ENCODE results near the gene HIVEP2. TPM values are rescaled to one million over a fixed set of nuclear protein-coding genes. Genes with fewer than 3 reads are reported as not detected.

Gene HIVEP2
- total and polyA plus RNA-seq, 7 experiments from 2014 or later = 12.2 to 92.1 (median 51.5) TPM

- peaks cover 55 to 62% of the 10 kb centered on the region in 2 donors for H3K4me1 ChIP-seq (ENCODE audit: control insufficient read depth in 2 of 2, insufficient read depth in 2 of 2, low read length in 2 of 2)
- H3K9me3 Mint-ChIP-seq = no peaks in the 10 kb centered on the region
- intact Hi-C loops (cut with micrococcal nuclease) = loop anchor here (1.0 to 10.0 kb wide), 6 partner anchors 55 to 1223 kb away; partner anchors contain the start of genes ADAT2 (in 1 of the 2) and PEX3 (in 1 of the 2)
- no peaks in the 10 kb centered on the region for H3K9me3 ChIP-seq (ENCODE audit: control insufficient read depth in 2 of 3, low read length in 3 of 3)
- ChIA-PET POLR2A (interaction anchor here (0.7 to 10.3 kb wide), 12 partner anchors 9 to 104 kb away, joined by 3 to 200 read pairs (median 12); partner anchors contain the start of gene HIVEP2), CTCF (no interaction called here)
- H3K27me3 Mint-ChIP-seq = no peaks in the 10 kb centered on the region
- peaks cover 0 to 6% (median 0%) of the 10 kb centered on the region in 5 donors for H3K36me3 Mint-ChIP-seq
- peak overlapping the region; percentile 66 for H3K4me3 ChIP-seq (ENCODE audit: low read length)
- peak overlapping the region; percentile 84 to 93 (median 87) for H3K4me3 Mint-ChIP-seq
- H3K27ac Mint-ChIP-seq = peak overlapping the region; percentile 91 to 100 (median 98)
- H3K27ac ChIP-seq (ENCODE audit: low read depth, low read length) = peak overlapping the region; percentile 84
- H3K27me3 ChIP-seq (ENCODE audit: control insufficient read depth in 2 of 2, insufficient read depth in 2 of 2, low read length in 2 of 2) = no peaks in the 10 kb centered on the region
- DNase-seq = no peak
- ATAC-seq = no peak
- peaks cover 49 to 97% (median 84%) of the 10 kb centered on the region in 7 donors for H3K4me1 Mint-ChIP-seq
- no peaks in the 10 kb centered on the region for H3K36me3 ChIP-seq (ENCODE audit: control insufficient read depth in 2 of 3, insufficient read depth in 3 of 3, low read length in 3 of 3)
These were observed 103.1 kb downstream of the HIVEP2 start for GRCh38 chr6:142841915-142842314.

- Histone ChIP-seq H3K36me3 (ENCODE audit: control insufficient read depth in 2 of 3, insufficient read depth in 3 of 3, low read length in 3 of 3) (no peaks in the 10 kb centered on the region), H3K27ac (ENCODE audit: low read depth, low read length) (no peak overlapping the region), H3K9me3 (ENCODE audit: control insufficient read depth in 2 of 3, low read length in 3 of 3) (no peaks in the 10 kb centered on the region), H3K4me3 (ENCODE audit: low read length) (peak overlapping the region; percentile 1), H3K4me1 (ENCODE audit: control insufficient read depth in 2 of 2, insufficient read depth in 2 of 2, low read length in 2 of 2) (peaks cover 40 to 53% of the 10 kb centered on the region in 2 donors), H3K27me3 (ENCODE audit: control insufficient read depth in 2 of 2, insufficient read depth in 2 of 2, low read length in 2 of 2) (no peaks in the 10 kb centered on the region)
- DNase-seq (no peak), ATAC-seq (no peak)
- Mint-ChIP-seq H3K4me1 (peaks cover 38 to 96% (median 86%) of the 10 kb centered on the region in 7 donors), H3K36me3 (peaks cover 3 to 14% (median 10%) of the 10 kb centered on the region in 5 donors), H3K9me3 (no peaks in the 10 kb centered on the region), H3K27ac (peak overlapping the region in 8 of 9 donors; percentile 33 to 91 (median 66)), H3K4me3 (peak overlapping the region in 9 of 10 donors; percentile 3 to 65 (median 35)), H3K27me3 (no peaks in the 10 kb centered on the region)
- intact Hi-C loops (cut with micrococcal nuclease) = loop anchor here (1.0 to 10.0 kb wide), 5 partner anchors 8 to 1225 kb away; partner anchors contain the start of genes ADAT2 (in 1 of the 2) and PEX3 (in 1 of the 2)
- POLR2A ChIA-PET = interaction anchor here (0.9 to 10.3 kb wide), 10 partner anchors 10 to 104 kb away, joined by 3 to 71 read pairs (median 4); no protein-coding TSS in a partner anchor
- CTCF ChIA-PET = interaction anchor here (0.5 to 1.3 kb wide), 4 partner anchors 9 to 1217 kb away, joined by 3 to 4 read pairs (median 3); no protein-coding TSS in a partner anchor
These were observed 105.3 kb downstream of the HIVEP2 start for GRCh38 chr6:142839686-142840040.

GRCh38 chr6:142838821-142839685 is 105.9 kb downstream of the HIVEP2 start:
- CTCF ChIA-PET = interaction anchor here (0.5 to 1.3 kb wide), 4 partner anchors 8 to 1217 kb away, joined by 3 to 4 read pairs (median 3); no protein-coding TSS in a partner anchor
- intact Hi-C loops (cut with micrococcal nuclease) = loop anchor here in 1 of 2 donors (1.0 kb wide), 1 partner anchor 8 kb away; no protein-coding TSS in a partner anchor

GRCh38 chr6:142835787-142836535 is 109.0 kb downstream of the HIVEP2 start:
- peaks cover 32 to 92% (median 83%) of the 10 kb centered on the region in 7 donors for H3K4me1 Mint-ChIP-seq
- no peak overlapping the region for H3K27ac ChIP-seq (ENCODE audit: low read depth, low read length)
- H3K27ac Mint-ChIP-seq = peak overlapping the region in 4 of 9 donors; percentile 50 to 66 (median 53)
- no peaks in the 10 kb centered on the region for H3K27me3 Mint-ChIP-seq
- no peaks in the 10 kb centered on the region for H3K36me3 ChIP-seq (ENCODE audit: control insufficient read depth in 2 of 3, insufficient read depth in 3 of 3, low read length in 3 of 3)
- H3K27me3 ChIP-seq (ENCODE audit: control insufficient read depth in 2 of 2, insufficient read depth in 2 of 2, low read length in 2 of 2) = no peaks in the 10 kb centered on the region
- H3K9me3 ChIP-seq (ENCODE audit: control insufficient read depth in 2 of 3, low read length in 3 of 3) = no peaks in the 10 kb centered on the region
- intact Hi-C loops (cut with micrococcal nuclease) = loop anchor here in 1 of 2 donors (1.0 kb wide), 1 partner anchor 9 kb away; no protein-coding TSS in a partner anchor
- no peak for ATAC-seq
- peak overlapping the region in 2 of 10 donors; percentile 4 to 23 for H3K4me3 Mint-ChIP-seq
- H3K36me3 Mint-ChIP-seq = peaks cover 3 to 32% (median 18%) of the 10 kb centered on the region in 5 donors
- no peak overlapping the region for H3K4me3 ChIP-seq (ENCODE audit: low read length)
- DNase-seq = no peak
- H3K9me3 Mint-ChIP-seq = no peaks in the 10 kb centered on the region
- CTCF ChIA-PET = interaction anchor here (1.1 kb wide), 1 partner anchor 9 kb away, joined by 5 read pairs; no protein-coding TSS in a partner anchor
- peaks cover 30 to 32% of the 10 kb centered on the region in 2 donors for H3K4me1 ChIP-seq (ENCODE audit: control insufficient read depth in 2 of 2, insufficient read depth in 2 of 2, low read length in 2 of 2)
- POLR2A ChIA-PET = interaction anchor here (0.9 to 2.6 kb wide), 7 partner anchors 10 to 116 kb away, joined by 3 to 22 read pairs (median 3); no protein-coding TSS in a partner anchor

More at GRCh38 chr6:142838821-142839685, 105.9 kb downstream of the HIVEP2 start:
- Histone ChIP-seq H3K36me3 (ENCODE audit: control insufficient read depth in 2 of 3, insufficient read depth in 3 of 3, low read length in 3 of 3) (no peaks in the 10 kb centered on the region), H3K27me3 (ENCODE audit: control insufficient read depth in 2 of 2, insufficient read depth in 2 of 2, low read length in 2 of 2) (no peaks in the 10 kb centered on the region), H3K4me3 (ENCODE audit: low read length) (peak overlapping the region; percentile 7), H3K4me1 (ENCODE audit: control insufficient read depth in 2 of 2, insufficient read depth in 2 of 2, low read length in 2 of 2) (peaks cover 40 to 47% of the 10 kb centered on the region in 2 donors), H3K9me3 (ENCODE audit: control insufficient read depth in 2 of 3, low read length in 3 of 3) (no peaks in the 10 kb centered on the region), H3K27ac (ENCODE audit: low read depth, low read length) (no peak overlapping the region)
- no peaks in the 10 kb centered on the region for H3K27me3 Mint-ChIP-seq
- peaks cover 35 to 95% (median 80%) of the 10 kb centered on the region in 7 donors for H3K4me1 Mint-ChIP-seq
- no peaks in the 10 kb centered on the region for H3K9me3 Mint-ChIP-seq
- ATAC-seq = no peak
- POLR2A ChIA-PET = interaction anchor here (0.7 to 10.3 kb wide), 10 partner anchors 11 to 104 kb away, joined by 3 to 71 read pairs (median 4); no protein-coding TSS in a partner anchor
- H3K27ac Mint-ChIP-seq = peak overlapping the region; percentile 33 to 91 (median 65)
- no peak for DNase-seq
- peak overlapping the region in 9 of 10 donors; percentile 31 to 65 (median 46) for H3K4me3 Mint-ChIP-seq
- H3K36me3 Mint-ChIP-seq = peaks cover 3 to 14% (median 10%) of the 10 kb centered on the region in 5 donors

- POLR2A ChIA-PET = interaction anchor here (0.6 to 1.5 kb wide), 4 partner anchors 13 to 20 kb away, joined by 3 to 6 read pairs (median 4); no protein-coding TSS in a partner anchor
- intact Hi-C loops (cut with micrococcal nuclease) = loop anchor here in 1 of 2 donors (1.0 kb wide), 1 partner anchor 9 kb away; no protein-coding TSS in a partner anchor
- CTCF ChIA-PET = interaction anchor here (0.6 to 1.8 kb wide), 4 partner anchors 8 to 466 kb away, joined by 3 to 5 read pairs (median 4); no protein-coding TSS in a partner anchor
- H3K9me3 Mint-ChIP-seq = no peaks in the 10 kb centered on the region
- H3K27me3 Mint-ChIP-seq = no peaks in the 10 kb centered on the region
- Histone ChIP-seq H3K27me3 (ENCODE audit: control insufficient read depth in 2 of 2, insufficient read depth in 2 of 2, low read length in 2 of 2) (no peaks in the 10 kb centered on the region), H3K4me1 (ENCODE audit: control insufficient read depth in 2 of 2, insufficient read depth in 2 of 2, low read length in 2 of 2) (peaks cover 29 to 31% of the 10 kb centered on the region in 2 donors), H3K36me3 (ENCODE audit: control insufficient read depth in 2 of 3, insufficient read depth in 3 of 3, low read length in 3 of 3) (peaks cover 0 to 3% (median 0%) of the 10 kb centered on the region in 3 experiments), H3K9me3 (ENCODE audit: control insufficient read depth in 2 of 3, low read length in 3 of 3) (no peaks in the 10 kb centered on the region), H3K4me3 (ENCODE audit: low read length) (no peak overlapping the region), H3K27ac (ENCODE audit: low read depth, low read length) (no peak overlapping the region)
- peak overlapping the region in 2 of 10 donors; percentile 21 to 45 for H3K4me3 Mint-ChIP-seq
- ATAC-seq (no peak), DNase-seq (no peak)
- H3K27ac Mint-ChIP-seq = peak overlapping the region in 6 of 9 donors; percentile 10 to 66 (median 42)
- H3K36me3 Mint-ChIP-seq = peaks cover 3 to 36% (median 28%) of the 10 kb centered on the region in 5 donors
- H3K4me1 Mint-ChIP-seq = peaks cover 39 to 95% (median 86%) of the 10 kb centered on the region in 7 donors
These were observed 110.1 kb downstream of the HIVEP2 start for GRCh38 chr6:142834853-142835252.

All from naive thymus-derived CD4-positive, alpha-beta T cell (primary cell).